Measurements from ENCODE around the gene DSCAM.

DNA sequence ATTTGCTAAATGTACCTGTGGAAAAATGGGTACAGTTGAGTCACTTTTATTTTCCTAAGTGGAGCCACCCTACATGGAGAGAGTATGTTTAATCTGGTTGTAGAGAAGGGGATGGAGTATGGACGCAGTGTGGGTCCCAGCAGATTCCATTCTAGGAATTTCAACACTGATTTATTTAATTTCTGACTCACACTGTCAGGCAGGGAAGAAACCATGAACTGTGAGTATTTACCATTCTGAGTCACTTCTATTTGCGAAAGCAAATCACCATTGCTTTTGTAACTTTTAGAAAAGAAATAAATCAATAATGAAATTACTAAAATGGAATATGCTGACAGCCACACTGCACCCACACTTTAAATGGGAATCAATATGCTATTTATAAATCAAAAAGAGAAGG, 339.0 kb downstream of the DSCAM start:
- TF ChIP-seq, protein P1, sequence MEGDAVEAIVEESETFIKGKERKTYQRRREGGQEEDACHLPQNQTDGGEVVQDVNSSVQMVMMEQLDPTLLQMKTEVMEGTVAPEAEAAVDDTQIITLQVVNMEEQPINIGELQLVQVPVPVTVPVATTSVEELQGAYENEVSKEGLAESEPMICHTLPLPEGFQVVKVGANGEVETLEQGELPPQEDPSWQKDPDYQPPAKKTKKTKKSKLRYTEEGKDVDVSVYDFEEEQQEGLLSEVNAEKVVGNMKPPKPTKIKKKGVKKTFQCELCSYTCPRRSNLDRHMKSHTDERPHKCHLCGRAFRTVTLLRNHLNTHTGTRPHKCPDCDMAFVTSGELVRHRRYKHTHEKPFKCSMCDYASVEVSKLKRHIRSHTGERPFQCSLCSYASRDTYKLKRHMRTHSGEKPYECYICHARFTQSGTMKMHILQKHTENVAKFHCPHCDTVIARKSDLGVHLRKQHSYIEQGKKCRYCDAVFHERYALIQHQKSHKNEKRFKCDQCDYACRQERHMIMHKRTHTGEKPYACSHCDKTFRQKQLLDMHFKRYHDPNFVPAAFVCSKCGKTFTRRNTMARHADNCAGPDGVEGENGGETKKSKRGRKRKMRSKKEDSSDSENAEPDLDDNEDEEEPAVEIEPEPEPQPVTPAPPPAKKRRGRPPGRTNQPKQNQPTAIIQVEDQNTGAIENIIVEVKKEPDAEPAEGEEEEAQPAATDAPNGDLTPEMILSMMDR (conservative IDR thresholded peaks at IDR 0.05 in 1 of 2, IDR thresholded peaks at IDR 0.05 in 1 of 2; ENCODE audit: low read depth in 1 of 2, low read length in 2 of 2), result no peak
- no peak for TF ChIP-seq EZH2 (IDR thresholded peaks at IDR 0.05; ENCODE audit: low read length, missing control alignments)
